Left ventricle myocardium inferior (tissue), 1 donor: ENCODE results near the gene RBMS1. TPM values are rescaled to one million over a fixed set of nuclear protein-coding genes. Genes with fewer than 3 reads are reported as not detected.
"Not testable (repeated sequence)": the region's sequence is repeated elsewhere in the genome, so short reads cannot be mapped to it uniquely, and the experiment has no call there.

Experiments
- DNase-seq: peaks from one replicate; pipeline ENCODE4 v3.0.0-alpha.2; 2020
- H3K27ac ChIP-seq: fragments of 200-600 bp; replicated peaks from 2 replicates; pipeline ENCODE4 v1.8.0; 2021
- H3K27me3 ChIP-seq: fragments of 200-600 bp; 2 replicates; pipeline ENCODE4 v1.8.0; 2021; ENCODE audit warnings: low read depth
- H3K36me3 ChIP-seq: fragments of 200-600 bp; 2 replicates; pipeline ENCODE4 v1.8.0; 2021
- H3K4me1 ChIP-seq: fragments of 200-600 bp; 2 replicates; pipeline ENCODE4 v1.8.0; 2021
- H3K4me3 ChIP-seq: fragments of 200-600 bp; 2 replicates; pipeline ENCODE4 v1.8.0; 2021; ENCODE audit warnings: mild to moderate bottlenecking, moderate library complexity
- H3K9me3 ChIP-seq: fragments of 200-600 bp; replicated peaks from 2 replicates; pipeline ENCODE4 v1.8.0; 2021
- intact Hi-C: fragments of 100-400 bp; cut with micrococcal nuclease; formaldehyde crosslinking; loops from one replicate; pipeline ENCODE4 v1.11.0; 2022
- total RNA-seq: library from RNA; stranded (reverse); fragmentation: NEBNext Ultra II Directional; extraction: Animal tissue kit (Norgen Biotek cat#: 25700); gene quantifications from one replicate; pipeline ENCODE4 v1.2.1, GENCODE V29; 2021
- TF ChIP-seq, protein P1 (sequence below): fragments of 200-600 bp; IDR thresholded peaks from 2 replicates; pipeline ENCODE4 v1.8.0; 2021; ENCODE audit warnings: antibody characterized with exemption, mild to moderate bottlenecking, borderline replicate concordance
- donor health status: DM: no; HTN: yes; CAD: no; lungs with severe emphysema.

RBMS1 gene
- total RNA-seq, 1 donor from 2014 or later: 56.2 TPM

GRCh38 chr2:160492401-160493226 lies 993 bp downstream of the RBMS1 start:
- no peaks in the 10 kb centered on the region for H3K9me3 ChIP-seq
- H3K36me3 ChIP-seq: no peaks in the 10 kb centered on the region
- TF ChIP-seq, protein P1, sequence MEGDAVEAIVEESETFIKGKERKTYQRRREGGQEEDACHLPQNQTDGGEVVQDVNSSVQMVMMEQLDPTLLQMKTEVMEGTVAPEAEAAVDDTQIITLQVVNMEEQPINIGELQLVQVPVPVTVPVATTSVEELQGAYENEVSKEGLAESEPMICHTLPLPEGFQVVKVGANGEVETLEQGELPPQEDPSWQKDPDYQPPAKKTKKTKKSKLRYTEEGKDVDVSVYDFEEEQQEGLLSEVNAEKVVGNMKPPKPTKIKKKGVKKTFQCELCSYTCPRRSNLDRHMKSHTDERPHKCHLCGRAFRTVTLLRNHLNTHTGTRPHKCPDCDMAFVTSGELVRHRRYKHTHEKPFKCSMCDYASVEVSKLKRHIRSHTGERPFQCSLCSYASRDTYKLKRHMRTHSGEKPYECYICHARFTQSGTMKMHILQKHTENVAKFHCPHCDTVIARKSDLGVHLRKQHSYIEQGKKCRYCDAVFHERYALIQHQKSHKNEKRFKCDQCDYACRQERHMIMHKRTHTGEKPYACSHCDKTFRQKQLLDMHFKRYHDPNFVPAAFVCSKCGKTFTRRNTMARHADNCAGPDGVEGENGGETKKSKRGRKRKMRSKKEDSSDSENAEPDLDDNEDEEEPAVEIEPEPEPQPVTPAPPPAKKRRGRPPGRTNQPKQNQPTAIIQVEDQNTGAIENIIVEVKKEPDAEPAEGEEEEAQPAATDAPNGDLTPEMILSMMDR: no peak
- peak overlapping the region; percentile 95 for H3K4me3 ChIP-seq
- intact Hi-C loops: loop anchor here (10.0 kb wide), 1 partner anchor 168 kb away; no protein-coding TSS in a partner anchor
- peak overlapping the region; percentile 98 for H3K27ac ChIP-seq
- H3K4me1 ChIP-seq: peaks cover 62% of the 10 kb centered on the region
- no peaks in the 10 kb centered on the region for H3K27me3 ChIP-seq
- peak; percentile 80 for DNase-seq

- no peak for DNase-seq
- Histone ChIP-seq H3K27ac (peak overlapping the region; percentile 98), H3K27me3 (no peaks in the 10 kb centered on the region), H3K9me3 (no peaks in the 10 kb centered on the region), H3K4me1 (peaks cover 69% of the 10 kb centered on the region), H3K4me3 (peak overlapping the region; percentile 95), H3K36me3 (no peaks in the 10 kb centered on the region)
- intact Hi-C loops: loop anchor here (10.0 kb wide), 1 partner anchor 167 kb away; no protein-coding TSS in a partner anchor
- TF ChIP-seq, protein P1: no peak
Measured at GRCh38 chr2:160491911-160492371, 1.7 kb downstream of the RBMS1 start.

GRCh38 chr2:160490733-160491685 lies 2.6 kb downstream of the RBMS1 start:
- intact Hi-C loops: loop anchor here (10.0 kb wide), 1 partner anchor 166 kb away; no protein-coding TSS in a partner anchor
- peaks cover 78% of the 10 kb centered on the region for H3K4me1 ChIP-seq

DNA sequence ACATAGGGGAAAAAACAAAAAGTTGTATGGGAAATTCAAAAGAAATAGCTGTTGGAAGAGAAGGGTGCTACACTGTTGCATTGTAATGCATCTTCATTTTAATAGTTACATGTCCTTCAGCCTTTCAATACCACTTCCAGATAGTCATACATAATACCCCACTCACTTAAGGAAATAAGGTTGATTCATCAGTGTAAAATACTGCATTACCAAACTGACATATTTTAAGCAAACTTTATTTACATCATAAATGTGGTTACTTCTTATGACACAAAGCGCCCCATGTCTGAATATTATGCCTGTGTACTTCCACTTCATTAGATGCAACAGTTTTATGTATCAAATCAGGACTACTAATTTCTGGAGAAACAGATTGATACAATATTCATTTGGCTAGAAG lies 4.5 kb downstream of the RBMS1 start:
- TF ChIP-seq, protein P1: no peak
- H3K27me3 ChIP-seq: no peaks in the 10 kb centered on the region
- DNase-seq: no peak
- H3K4me1 ChIP-seq: peaks cover 83% of the 10 kb centered on the region
- H3K36me3 ChIP-seq: no peaks in the 10 kb centered on the region
- H3K4me3 ChIP-seq: no peak overlapping the region
- H3K27ac ChIP-seq: peak overlapping the region; percentile 13
- intact Hi-C loops: loop anchor here (10.0 kb wide), 1 partner anchor 64 kb away; no protein-coding TSS in a partner anchor
- H3K9me3 ChIP-seq: no peaks in the 10 kb centered on the region

More at GRCh38 chr2:160490733-160491685, 2.6 kb downstream of the RBMS1 start:
- H3K36me3 ChIP-seq: no peaks in the 10 kb centered on the region
- peak overlapping the region; percentile 98 for H3K27ac ChIP-seq
- H3K27me3 ChIP-seq: no peaks in the 10 kb centered on the region
- no peaks in the 10 kb centered on the region for H3K9me3 ChIP-seq
- TF ChIP-seq, protein P1: no peak
- no peak for DNase-seq
- peak overlapping the region; percentile 95 for H3K4me3 ChIP-seq

DNA sequence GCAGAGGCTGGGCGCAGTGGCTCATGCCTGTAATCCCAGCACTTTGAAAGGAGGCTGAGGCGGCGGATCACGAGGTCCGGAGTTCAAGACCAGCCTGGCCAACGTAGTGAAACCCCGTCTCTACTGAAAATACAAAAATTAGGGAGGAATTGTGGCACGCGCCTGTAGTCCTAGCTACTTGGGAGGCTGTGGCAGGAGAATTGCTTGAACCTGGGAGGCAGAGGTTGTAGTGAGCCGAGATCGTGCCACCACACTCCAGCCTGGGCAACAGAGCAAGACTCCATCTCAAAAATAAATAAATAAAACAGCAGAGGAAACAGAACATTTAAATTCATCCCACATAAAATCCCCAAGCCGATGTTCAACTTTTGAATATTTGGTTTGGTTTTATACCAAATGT lies 5.3 kb downstream of the RBMS1 start:
- not testable (repeated sequence) for H3K4me3 ChIP-seq, H3K9me3 ChIP-seq, H3K36me3 ChIP-seq, DNase-seq, H3K27me3 ChIP-seq
- H3K4me1 ChIP-seq: peaks cover 91% of the 10 kb centered on the region
- intact Hi-C loops: loop anchor here (10.0 kb wide), 1 partner anchor 63 kb away; no protein-coding TSS in a partner anchor
- H3K27ac ChIP-seq: peak overlapping the region; percentile 13
